Measurements from ENCODE around the gene GOSR2.
"Not testable (repeated sequence)": the region's sequence is repeated elsewhere in the genome, so short reads cannot be mapped to it uniquely, and the experiment has no call there.

Gene GOSR2

GRCh38 chr17:46894476-46895151, 28.3 kb upstream of the GOSR2 start:
- no peak for DNase-seq

DNA sequence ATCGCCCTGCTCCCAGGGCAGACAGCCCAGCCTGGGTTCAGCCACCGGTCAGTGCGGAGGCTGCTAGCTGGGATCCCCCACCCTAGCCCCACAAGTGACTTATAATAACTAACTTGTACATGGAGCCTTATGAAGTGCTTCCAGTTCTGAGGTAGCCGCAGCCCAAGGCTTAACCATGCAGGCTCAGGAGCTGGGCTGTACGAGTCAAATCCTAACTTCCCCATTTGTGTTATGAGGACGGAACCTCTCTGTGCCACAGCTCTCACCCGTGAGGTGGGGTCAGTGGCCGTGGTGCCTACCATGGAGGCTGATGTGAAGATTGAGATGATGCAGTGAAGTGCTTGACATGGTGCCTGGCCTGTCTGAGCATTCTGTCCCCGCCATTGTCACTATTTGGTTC, 27.8 kb upstream of the GOSR2 start:
- no peak for DNase-seq

DNA sequence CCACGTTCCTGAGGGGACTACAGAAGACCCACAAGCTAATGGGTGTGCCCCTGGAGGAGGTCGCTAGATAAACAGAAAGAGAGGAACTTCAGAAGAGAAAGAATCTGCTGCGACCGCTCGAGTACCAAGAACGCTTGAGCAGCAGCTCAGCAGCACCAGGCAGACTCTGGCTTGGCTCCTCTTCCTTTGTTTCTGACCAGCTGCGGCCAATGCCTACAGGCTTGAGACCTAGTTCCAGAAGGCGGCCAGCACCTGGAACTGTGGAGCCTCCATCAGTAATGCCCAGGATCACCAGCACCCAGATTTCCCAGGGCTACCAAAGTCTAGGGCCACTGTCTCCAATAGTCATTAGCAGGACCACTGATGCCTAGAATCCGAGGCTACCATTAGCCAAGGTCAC, 26.0 kb upstream of the GOSR2 start:
- DNase-seq, result no peak

DNA sequence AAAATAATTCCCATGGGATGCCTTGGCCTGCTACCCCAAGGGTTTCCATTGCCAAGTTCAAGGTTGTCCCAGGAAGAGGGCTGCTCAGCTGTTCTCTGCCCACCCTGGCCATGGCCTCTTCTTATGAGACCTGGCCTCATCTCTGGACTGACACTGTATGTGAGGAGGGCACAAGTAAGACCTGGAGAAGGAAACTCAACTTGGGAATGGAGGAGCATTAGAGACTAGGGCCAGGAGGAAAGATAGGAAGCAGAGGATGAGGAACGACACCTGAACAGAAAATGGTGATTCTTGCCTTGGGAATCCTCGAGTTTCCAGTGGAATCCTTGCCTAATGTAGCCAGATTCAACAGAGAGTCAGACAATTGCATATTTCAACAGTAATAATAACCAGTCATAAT, 24.6 kb upstream of the GOSR2 start:
- DNase-seq, result no peak

DNA sequence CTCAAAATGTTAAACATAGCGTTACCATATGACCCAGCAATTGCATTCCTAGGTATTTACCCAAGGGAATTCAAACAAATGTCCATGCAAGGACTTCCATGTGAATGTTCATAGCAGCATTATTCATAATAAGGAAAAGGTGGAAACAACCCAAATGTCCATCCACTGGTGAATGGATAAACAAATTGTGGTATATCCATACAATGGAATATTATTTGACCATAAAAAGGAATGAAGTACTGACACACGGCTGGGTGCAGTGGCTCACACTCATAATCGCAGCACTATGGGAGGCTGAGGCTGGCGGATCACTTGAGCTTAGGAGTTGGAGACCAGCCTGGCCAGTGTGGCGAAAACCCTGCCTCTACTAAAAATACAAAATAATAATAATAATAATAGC, 24.1 kb upstream of the GOSR2 start:
- DNase-seq, result no peak

DNA sequence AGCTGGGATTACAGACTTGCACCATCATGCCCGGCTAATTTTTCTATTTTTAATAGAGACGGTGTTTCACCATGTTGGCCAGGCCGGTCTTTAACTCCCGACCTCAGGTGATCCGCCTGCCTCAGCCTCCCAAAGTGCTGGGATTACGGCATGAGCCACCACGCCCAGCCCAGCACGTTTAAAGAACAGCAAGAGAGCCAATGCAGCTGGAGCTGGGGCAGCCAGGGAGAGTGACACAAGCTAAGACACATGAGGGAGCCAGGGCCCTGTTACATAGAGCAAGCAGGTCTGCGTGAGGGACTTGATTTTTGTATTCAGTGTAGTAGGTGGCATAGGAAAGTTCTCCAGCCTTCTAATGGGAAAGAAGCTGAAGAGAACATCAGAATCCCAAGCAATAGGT, 21.7 kb upstream of the GOSR2 start:
- no peak for DNase-seq

- no peak for DNase-seq
Observed at GRCh38 chr17:46903762-46904672, 18.9 kb upstream of the GOSR2 start.

DNA sequence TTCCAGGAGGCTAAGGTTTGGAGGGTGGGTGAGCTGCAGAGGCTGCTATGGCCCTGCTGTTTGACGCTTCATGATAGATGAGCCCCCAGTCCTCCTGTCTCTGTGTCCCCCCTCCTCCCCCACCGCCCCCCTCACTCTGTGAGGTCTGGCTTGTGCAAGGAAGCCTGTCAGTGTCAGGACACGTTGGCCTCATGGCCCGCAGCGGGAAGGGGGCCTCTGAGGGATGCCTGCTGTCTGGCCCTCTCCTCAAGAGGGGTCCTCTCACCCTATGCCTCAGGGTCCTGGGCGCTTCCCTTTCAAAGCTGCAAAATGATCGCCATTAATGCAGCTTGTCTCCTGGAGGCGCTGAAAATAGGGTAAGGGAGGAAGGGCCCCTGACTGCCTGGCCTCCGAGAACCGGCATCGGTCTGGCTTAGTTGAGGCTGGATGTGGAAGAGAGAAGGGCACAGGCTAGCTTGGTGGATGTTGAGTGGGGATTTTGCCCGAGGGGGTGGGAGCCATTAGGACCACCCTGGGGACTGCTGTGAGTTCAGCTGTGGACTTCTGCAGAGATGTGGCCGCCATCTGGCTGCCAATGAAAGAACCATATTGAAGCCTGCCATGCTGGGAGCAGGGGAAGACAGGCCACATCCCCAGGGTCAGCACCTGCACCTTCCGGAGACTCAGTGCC, 14.8 kb upstream of the GOSR2 start:
- no peak for DNase-seq

- no peak for DNase-seq
Observed at GRCh38 chr17:46910179-46910927, 12.6 kb upstream of the GOSR2 start.

- DNase-seq, result no peak
Observed at GRCh38 chr17:46911311-46911710, 11.6 kb upstream of the GOSR2 start.

DNA sequence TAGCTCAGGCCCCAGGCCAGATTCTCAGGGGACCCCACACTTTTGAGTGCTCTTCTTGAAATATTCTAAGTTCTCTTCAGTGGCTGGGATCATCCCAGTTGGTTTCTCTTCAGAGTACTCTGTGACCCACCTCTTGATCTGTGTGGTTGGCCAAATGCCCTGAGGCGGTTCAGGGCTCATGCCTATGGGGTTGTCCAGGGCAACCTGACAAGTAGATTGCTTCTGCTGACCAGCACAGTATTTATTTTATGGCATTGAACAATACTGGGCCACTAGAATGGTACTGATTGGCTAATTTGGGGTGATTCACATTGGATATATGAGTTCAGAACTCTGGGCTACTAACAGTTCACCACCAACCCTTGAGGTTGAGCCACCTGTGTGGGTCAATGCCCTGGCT, 7.4 kb upstream of the GOSR2 start:
- DNase-seq, result no peak

DNA sequence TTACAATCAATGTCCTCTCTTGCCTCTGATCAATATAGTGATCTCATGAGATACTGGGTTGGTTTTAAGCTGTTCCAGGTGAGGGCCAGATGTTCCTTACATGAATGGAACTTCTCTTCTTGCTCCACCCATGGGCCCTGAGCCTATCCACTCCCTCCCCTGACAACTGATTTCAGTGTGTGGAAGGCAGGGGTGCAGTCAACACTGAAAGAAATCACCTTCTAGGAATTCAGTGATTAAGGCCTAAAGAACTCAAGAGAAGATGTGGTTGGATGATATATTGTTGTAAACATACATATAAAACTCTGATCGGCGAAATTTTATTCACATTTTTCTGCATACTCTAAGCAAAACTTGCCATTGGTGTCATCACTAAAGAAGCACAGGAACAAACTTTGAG, 6.7 kb upstream of the GOSR2 start:
- DNase-seq, result no peak

DNA sequence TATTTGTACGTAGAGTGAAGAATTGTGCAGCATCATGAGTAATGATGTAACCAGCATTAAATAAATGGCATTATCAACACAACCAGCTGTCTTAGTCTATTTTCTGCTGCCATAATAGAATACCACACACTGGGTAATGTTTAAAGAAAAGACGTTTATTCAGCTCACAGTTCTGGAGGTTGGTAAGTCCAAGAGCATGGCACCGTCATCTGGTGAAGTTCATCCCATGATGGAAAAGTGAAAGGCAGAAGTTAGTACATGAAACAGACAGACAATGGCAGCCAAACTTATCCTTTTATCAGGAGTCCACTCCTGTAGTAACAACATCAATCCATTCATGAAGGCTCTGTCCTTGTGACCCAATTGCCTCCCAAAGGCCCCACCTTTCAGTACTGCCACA, 6.3 kb upstream of the GOSR2 start:
- no peak for DNase-seq

GRCh38 chr17:46917041-46917440, 5.9 kb upstream of the GOSR2 start:
- no peak for DNase-seq

DNA sequence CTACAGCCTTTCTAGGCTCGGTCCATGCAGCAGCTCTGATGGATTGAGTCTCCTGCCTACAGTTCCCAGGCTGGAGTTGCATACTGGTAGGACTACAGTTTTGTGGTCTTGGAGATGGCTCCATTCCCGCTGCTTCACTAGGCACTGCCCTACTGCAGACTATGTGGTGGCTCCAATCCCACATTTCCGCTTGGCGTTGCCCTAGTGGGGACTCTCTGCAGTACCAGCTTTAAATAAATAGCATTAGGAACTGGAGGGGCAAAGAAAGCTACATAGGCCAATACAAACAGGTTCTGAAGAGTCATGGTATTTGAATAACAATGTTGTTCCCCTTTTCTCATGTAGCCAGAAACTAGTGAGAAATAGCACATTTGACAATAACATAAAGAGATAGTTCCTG, 5.4 kb upstream of the GOSR2 start:
- DNase-seq, result no peak

DNA sequence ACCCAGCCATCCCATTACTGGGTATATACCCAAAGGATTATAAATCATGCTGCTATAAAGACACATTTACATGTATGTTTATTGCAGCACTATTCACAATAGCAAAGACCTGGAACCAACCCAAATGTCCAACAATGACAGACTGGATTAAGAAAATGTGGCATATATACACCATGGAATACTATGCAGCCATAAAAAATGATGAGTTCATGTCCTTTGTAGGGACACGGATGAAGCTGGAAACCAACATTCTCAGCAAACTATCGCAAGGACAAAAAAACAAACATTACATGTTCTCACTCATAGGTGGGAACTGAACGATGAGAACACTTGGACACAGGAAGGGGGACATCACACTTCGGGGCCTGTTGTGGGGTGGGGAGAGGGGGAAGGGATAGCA, 998 bp upstream of the GOSR2 start:
- not testable (repeated sequence) for DNase-seq

DNA sequence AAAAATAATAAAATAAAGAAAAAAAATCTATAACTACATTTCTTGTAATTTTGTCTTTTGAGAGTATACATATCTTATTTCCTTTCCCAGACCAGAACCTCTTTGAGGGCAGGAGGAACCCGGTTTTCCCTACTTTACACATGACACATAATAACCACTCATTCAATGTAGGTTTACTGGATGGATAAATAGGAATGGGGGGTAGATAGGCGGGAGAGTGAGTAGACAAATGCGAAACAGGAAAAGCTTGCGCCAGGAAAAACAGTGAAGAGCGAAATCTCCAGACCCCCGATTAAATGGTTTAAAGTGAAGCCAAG, 515 bp upstream of the GOSR2 start:
- no peak for DNase-seq

DNA sequence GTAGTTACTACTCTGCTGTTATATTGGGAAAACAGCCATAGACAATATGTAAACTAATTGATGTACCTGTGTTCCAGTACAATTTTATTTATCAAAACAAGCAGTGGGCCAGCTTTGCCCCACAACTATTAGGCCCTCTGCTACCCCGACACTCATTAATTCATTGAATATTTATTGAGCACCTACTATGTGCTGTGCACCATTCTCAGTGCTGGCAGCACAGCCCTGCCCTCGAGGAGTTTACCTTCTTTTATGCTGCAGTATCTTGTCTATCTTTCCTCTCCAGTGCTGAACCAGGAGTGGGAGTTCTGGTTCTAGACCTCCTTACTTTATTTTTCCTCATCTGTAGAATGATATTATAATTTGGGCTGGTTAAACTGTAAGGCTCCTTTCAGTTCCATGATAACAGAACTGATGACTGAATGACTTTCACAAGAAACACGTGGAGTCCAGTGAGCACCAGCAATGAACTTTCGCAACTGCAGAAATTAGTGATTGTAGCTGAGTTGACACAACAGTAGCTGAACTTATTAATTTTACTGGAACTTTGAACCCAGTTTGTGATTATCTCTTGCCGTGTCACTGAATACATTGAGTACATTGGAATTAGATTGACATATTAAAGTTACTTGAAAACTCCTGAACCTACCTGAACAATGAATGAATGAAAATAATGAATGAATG, 2.4 kb downstream of the GOSR2 start:
- DNase-seq, result no peak

DNA sequence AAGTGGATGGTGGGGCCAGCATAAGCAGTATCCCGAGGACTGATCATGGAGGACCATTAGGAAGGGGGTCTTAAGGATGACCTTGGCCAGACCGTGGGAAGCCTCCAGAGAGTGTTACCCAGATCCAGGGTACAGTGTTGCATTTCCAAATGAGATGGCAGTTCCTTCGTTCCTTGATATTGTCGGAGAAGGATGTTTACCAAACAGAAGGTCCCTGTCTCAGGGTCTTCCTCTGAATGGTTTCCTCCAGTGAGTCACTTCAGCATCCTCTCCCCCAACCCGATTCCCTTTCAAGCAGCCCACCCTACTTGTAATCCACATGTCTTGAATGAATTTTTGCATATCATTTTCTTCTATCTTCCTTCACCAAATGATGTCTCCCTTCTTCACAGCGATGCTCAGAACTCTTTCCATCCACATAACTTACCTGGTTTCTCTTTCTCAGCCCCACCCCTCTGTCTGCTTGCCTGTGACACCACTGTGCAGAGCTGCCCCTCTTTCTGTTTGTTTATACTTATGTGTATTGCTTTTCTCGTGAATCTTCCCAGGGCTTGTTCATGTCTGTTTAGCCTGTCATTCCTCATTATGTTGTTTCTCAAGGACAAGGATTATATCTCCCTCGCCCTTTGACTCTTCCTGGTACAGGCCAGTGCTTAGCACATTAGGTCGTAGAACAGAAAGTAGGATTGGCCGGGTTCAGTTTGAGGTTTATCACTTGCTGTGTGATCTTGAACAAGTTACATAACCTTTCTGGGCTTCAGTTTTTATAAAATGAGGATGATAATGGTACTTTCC, 5.7 kb downstream of the GOSR2 start:
- no peak for DNase-seq

- DNase-seq, result no peak
Observed at GRCh38 chr17:46929413-46929812, 6.5 kb downstream of the GOSR2 start.

DNA sequence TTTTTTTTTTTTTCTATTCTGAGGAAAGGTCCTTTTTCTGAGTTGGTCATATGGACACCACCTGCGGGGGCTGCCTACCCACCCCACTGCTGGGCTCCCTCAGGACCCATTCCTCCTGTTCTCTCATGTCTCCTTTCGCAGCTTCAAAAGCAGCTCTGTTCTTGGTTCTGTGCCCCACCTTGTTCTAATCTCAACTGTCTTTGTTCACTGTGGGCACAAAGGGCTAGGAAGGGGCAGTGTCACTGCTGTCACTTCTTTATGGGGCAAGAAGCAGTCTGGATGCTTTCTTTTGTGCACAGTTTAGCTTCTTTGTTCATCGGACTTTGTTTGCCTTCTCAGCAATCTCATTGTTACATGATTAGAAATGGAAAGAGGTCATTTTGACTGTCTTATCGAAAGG, 7.1 kb downstream of the GOSR2 start:
- DNase-seq, result no peak

GRCh38 chr17:46931596-46931995, 8.6 kb downstream of the GOSR2 start:
- no peak for DNase-seq

Measured in NCI-H524 treated with DMSO at 0.1 percent for 48 hours (cell line).